Ovary (tissue), 9 donors: ENCODE measurements around the gene RNF186. TPM values are rescaled to one million over a fixed set of nuclear protein-coding genes. Genes with fewer than 3 reads are reported as not detected.

Source experiments
- DNase-seq, 5 donors: peaks; one replicate each; pipeline ENCODE4 v3.0.0-alpha.2; 2019 to 2020
- H3K27ac ChIP-seq, 2 donors: fragments of 200-600 bp; one replicate each; pipeline versions ENCODE4 v1.5.1 to v1.8.0; 2019 to 2022
- H3K27me3 ChIP-seq: fragments of 200-600 bp; one replicate; pipeline ENCODE4 v1.8.0; 2022
- H3K36me3 ChIP-seq: fragments of 200-600 bp; sonication (generic); one replicate; pipeline ENCODE4 v1.5.1; 2019
- H3K4me1 ChIP-seq: one replicate; pipeline ENCODE4 v1.8.1; 2013; ENCODE audit warnings: mild to moderate bottlenecking, moderate library complexity; ENCODE audit not compliant: insufficient read depth
- H3K4me3 ChIP-seq: fragments of 200-600 bp; sonication (generic); one replicate; pipeline ENCODE4 v1.5.1; 2017
- H3K9me3 ChIP-seq, 2 donors: fragments of 200-600 bp in 1 of 2; sonication (generic) in 1 of 2; one replicate each; pipeline versions ENCODE4 v1.5.1 to v1.8.1; 2013 to 2019; ENCODE audit warnings: mild to moderate bottlenecking in 1 of 2, moderate library complexity in 1 of 2
- CTCF ChIP-seq, 3 donors: fragments of 450-650 bp in 2 of 3; fragments of 200-600 bp in 1 of 3; IDR thresholded peaks; one replicate each; pipeline versions ENCODE4 v1.5.1 to v1.8.0; 2016 to 2022; ENCODE audit warnings: antibody characterized with exemption in 3 of 3, mild to moderate bottlenecking in 1 of 3
- EP300 ChIP-seq: sonication (generic); formaldehyde crosslinking; IDR thresholded peaks from one replicate; pipeline ENCODE4 v1.6.1; 2017; ENCODE audit warnings: antibody characterized with exemption
- POLR2A ChIP-seq: fragments of 450-650 bp; IDR thresholded peaks from one replicate; pipeline ENCODE4 v1.6.1; 2017; ENCODE audit warnings: antibody characterized with exemption, mild to moderate bottlenecking, moderate library complexity
- WGBS, 3 donors: extraction: QIAGEN DNeasy Blood & Tissue Kit in 1 of 3; methylation state at CpG; one replicate each; pipeline versions ENCODE4 v1.1.5 to v1.1.7; 2013 to 2017; 5-methylcytosine and 5-hydroxymethylcytosine counted together
- intact Hi-C, 4 donors: fragments of 100-400 bp; cut with DNase I; formaldehyde crosslinking; loops; one replicate each; pipeline versions ENCODE4 v1.11.0 to v1.15.1; 2022 to 2023
- polyA plus RNA-seq, 2 donors: library from polyadenylated mRNA; stranded (reverse); fragments of 200-250 nt in 1 of 2; fragments of 350-450 nt in 1 of 2; fragmentation: Illumina TruSeq in 1 of 2; extraction: RNeasy Lipid Tissue Mini Kit (QIAGEN cat#74804) in 1 of 2; gene quantifications; one replicate each; pipeline ENCODE4 v1.2.3, GENCODE V29; 2013 to 2014
- total RNA-seq, 7 donors: library from RNA; depleted of rRNA in 2 of 7; stranded (reverse); fragments of >200 nt in 2 of 7; fragmentation: NEBNext Ultra II Directional in 3 of 7; extraction: Animal tissue kit (Norgen Biotek cat#: 25700) in 3 of 7; gene quantifications; one replicate each; pipeline versions ENCODE4 v1.1.0 to v1.2.4, GENCODE V29; 2016 to 2023
- donor health status: DM: no; HTN: no; CAD: no; lungs with moderate emphysema.
- donor health status: DM: no; HTN: no; CAD: no.
- donor health status: Bipolar disorder and iron deficiency.
- donor health status: DM: yes; HTN: yes; CAD: no.
- donor health status: DM: no; HTN: no; CAD: no.
- donor health status: DM: yes; HTN: yes; CAD: no.

RNF186 gene
- total and polyA plus RNA-seq, 9 donors: 0.11 to 1.4 (median 0.36) TPM; not detected in 4

DNA sequence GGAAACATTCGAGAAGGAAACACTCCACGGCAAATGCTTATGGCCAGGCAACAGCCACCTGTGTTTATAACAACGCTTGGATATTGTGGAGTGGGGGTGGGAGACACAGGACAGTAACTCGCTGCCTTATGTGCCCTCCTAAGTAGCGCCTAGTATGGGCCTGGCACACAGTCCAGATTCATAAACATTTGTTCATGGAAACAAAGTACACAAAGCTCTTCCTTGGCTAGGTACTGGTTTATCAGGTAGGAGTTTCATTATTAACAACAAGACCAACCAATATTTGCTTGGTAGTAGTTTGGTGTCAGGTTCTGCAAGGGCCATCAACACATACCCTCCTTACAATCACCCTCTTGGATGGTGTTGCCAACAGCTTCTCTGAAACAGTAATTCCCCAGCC lies 38.8 kb downstream of the RNF186 start:
- no peak for TF ChIP-seq POLR2A
- TF ChIP-seq EP300: no peak
- no peak for TF ChIP-seq CTCF (IDR thresholded peaks at IDR 0.05)
- H3K9me3 ChIP-seq: no peaks in the 10 kb centered on the region
- 92 to 94% (median 94%) methylated on average over 5 of the region's 5 CpGs for WGBS, 3 donors
- H3K27ac ChIP-seq: no peak overlapping the region
- no peaks in the 10 kb centered on the region for H3K36me3 ChIP-seq
- no peaks in the 10 kb centered on the region for H3K4me1 ChIP-seq
- no peak for DNase-seq
- no peak overlapping the region for H3K4me3 ChIP-seq
- intact Hi-C loops: no loop called here
- H3K27me3 ChIP-seq: no peaks in the 10 kb centered on the region

- 94 to 97% (median 95%) methylated on average over 9 of the region's 9 CpGs for WGBS, 3 donors
- H3K9me3 ChIP-seq: no peaks in the 10 kb centered on the region
- no peak for DNase-seq
- intact Hi-C loops: no loop called here
- H3K27ac ChIP-seq: no peak overlapping the region
- no peak overlapping the region for H3K4me3 ChIP-seq
- H3K27me3 ChIP-seq: no peaks in the 10 kb centered on the region
- H3K36me3 ChIP-seq: no peaks in the 10 kb centered on the region
- no peaks in the 10 kb centered on the region for H3K4me1 ChIP-seq
- TF ChIP-seq POLR2A: no peak
- no peak for TF ChIP-seq EP300
- no peak for TF ChIP-seq CTCF (IDR thresholded peaks at IDR 0.05)
These were observed 39.3 kb downstream of the RNF186 start for GRCh38 chr1:19775831-19776230.

DNA sequence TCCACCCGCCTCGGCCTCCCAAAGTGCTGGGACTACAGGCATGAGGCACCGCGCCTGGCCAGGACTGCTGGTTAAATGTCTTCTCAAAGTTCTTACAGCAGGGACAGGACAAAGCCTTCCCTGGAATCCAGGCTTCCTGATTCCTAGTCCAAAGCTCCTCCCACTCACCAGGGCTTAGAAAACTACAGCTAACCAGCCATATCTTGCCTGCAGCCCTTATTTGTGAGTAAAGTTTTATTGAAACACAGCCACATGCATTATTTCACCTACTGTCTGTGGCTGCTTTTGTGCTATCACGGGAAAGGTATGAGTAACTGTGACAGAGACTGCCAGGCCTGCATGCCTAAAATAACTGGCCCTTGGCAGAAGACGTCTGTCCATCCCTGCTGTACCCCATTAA lies 39.8 kb downstream of the RNF186 start:
- Histone ChIP-seq H3K36me3 (no peaks in the 10 kb centered on the region), H3K4me1 (no peaks in the 10 kb centered on the region), H3K9me3 (no peaks in the 10 kb centered on the region), H3K27me3 (no peaks in the 10 kb centered on the region), H3K4me3 (no peak overlapping the region), H3K27ac (no peak overlapping the region)
- DNase-seq: no peak
- intact Hi-C loops: no loop called here
- WGBS, 3 donors: 87 to 92% (median 89%) methylated on average over 6 of the region's 6 CpGs
- TF ChIP-seq POLR2A (no peak), CTCF (IDR thresholded peaks at IDR 0.05) (no peak), EP300 (no peak)

DNA sequence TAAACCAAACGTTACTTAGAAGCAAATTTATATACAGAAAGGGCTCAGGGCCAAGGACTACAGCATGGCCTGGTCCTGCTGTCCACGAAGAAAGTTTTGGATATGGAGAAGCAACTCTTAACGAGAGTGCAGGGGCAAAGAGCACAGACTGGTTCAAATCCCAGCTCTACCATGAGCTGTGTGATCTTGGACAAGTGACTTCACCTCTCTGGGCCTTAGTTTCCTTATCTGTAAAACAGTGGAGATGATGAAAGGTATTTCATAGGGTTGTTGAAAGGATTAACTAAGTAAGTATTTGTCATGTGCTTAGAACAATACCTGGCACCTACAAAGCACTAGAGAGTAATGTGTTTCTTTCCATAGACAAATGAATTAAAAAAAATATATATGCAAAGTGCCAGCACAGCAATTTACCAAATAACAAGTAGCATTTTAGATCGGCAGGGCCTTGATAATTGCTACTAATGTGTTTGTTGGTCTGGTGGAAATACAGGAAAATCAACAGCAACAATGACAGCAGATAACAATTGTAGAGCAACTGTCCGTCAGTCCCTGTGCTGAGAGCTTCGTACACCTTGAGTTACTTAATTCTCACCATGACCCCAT lies 40.8 kb downstream of the RNF186 start:
- no peaks in the 10 kb centered on the region for H3K36me3 ChIP-seq
- intact Hi-C loops: no loop called here
- H3K4me3 ChIP-seq: no peak overlapping the region
- WGBS, 3 donors: 56 to 68% (median 58%) methylated on average over 6 of the region's 6 CpGs
- no peak for DNase-seq
- no peaks in the 10 kb centered on the region for H3K9me3 ChIP-seq
- H3K27me3 ChIP-seq: no peaks in the 10 kb centered on the region
- H3K4me1 ChIP-seq: no peaks in the 10 kb centered on the region
- TF ChIP-seq CTCF (IDR thresholded peaks at IDR 0.05) (no peak), EP300 (no peak), POLR2A (no peak)
- H3K27ac ChIP-seq: no peak overlapping the region
